NCI-H748 (cell line): ENCODE data around the gene FBXW4.

Experiments
- DNase-seq: peaks from one replicate; lab custom pipeline; 2025; ENCODE audit not compliant: unreplicated experiment; lab: John Stamatoyannopoulos, UW

The FBXW4 gene

GRCh38 chr10:101587725-101588653 is 107.0 kb downstream of the FBXW4 start, which contains the start of the genes DPCD and POLL:
Gene DPCD (plus strand): TSS chr10:101588321. CDS start chr10:101588337, 16 bp downstream.
Gene POLL (minus strand): TSS chr10:101588257. CDS start chr10:101587360, 897 bp downstream.
- DNase-seq, result peak; percentile 94

DNA sequence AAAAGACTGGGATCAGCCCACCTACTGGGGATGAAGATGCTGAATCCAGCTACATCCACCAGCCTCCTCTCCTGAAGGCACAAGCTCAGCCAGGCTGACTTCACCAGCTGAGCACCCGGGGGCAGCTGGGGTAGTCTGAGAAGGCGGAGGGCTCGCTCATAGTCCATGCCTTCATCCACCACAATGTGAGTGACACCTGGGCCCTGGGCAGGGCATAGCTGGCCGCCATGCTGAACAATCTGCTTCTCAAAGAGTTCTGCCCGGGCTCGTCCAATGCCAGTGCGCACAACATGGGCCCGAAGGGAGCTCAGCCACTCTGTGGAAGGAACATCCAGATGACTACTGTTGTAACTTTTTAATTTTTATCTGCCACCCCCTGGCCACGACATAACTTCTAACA is 109.1 kb downstream of the FBXW4 start:
- no peak for DNase-seq

DNA sequence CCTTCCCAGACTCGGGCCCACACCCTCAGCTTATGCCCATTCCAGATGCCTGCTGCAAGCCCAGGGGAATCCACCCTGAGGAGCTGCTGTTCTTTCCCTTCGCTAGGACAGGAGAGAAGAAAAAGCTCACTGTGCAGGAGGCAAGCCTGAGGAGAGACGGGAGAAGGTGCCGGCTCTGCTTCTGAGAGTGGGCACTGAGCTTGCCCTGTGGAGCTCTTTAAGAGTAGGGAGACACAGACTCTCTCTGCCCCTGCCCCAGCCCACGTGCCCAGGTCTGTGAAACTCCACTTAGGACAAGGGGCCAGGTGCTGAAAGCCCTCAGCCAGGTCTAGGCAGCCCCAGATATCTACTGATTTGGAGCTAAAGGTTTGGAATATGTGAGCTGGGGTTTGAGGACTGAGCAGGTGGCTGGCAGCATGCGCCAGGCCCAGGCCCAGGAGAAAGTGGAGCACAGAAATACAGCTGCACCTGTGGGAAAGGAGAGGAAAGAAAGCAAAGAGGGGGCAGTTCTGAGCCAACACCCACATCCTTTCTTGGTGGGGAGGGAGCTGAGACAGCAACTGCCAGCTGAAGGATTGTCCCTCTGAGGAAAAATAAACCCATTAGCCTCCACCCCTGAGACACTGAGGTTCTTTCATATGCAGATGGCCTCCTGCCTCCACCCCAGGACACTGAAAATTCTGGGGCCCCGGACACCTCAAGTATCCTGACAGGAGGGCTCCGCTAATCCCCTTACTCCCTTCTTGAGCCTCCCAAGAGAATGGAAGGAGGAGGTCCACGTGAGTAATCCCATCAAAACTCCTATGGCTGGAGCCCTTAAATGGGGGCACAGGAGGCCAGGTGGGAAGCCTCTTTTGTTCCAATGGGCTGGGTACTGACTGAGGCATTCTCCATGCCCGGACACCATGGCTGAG is 114.2 kb downstream of the FBXW4 start:
- no peak for DNase-seq

- no peak for DNase-seq
These were observed 115.5 kb downstream of the FBXW4 start for GRCh38 chr10:101579516-101579870.

DNA sequence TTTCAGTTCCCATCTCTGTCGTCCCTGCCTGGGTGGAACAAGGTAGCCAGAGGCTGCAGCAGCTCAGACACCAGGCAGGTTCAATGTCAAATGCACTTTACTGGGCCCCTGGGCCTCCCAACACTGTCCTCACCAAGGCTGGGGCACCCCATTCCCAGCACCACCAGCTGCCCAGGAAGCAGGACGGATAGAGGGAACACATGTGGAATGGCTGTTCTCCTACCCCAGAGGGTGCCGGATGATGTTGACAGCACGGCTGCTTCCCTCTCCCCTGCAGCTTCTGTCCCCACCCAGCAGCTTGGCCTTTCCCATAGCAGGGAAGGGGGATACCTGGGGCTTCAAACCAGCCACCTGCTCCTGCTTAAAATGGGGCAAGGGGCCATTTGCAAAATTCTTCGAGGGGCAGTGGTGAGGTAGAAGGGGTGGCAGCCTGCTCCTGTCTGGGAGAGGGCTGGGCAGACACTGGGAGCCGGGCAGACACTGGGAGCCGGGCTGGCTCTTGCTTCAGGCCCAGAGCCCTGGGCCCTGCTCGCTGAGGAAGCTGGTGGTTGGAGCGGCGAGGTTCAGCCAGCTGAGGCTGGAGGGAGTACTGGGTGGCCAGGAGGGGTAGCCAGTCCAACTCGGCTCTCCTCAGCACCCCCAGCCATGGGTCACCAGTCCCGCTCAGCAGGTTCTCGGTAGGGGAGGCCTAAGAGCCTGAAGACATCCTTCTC is 116.0 kb downstream of the FBXW4 start:
- no peak for DNase-seq

- no peak for DNase-seq
These were observed 116.8 kb downstream of the FBXW4 start for GRCh38 chr10:101578192-101578591.

DNA sequence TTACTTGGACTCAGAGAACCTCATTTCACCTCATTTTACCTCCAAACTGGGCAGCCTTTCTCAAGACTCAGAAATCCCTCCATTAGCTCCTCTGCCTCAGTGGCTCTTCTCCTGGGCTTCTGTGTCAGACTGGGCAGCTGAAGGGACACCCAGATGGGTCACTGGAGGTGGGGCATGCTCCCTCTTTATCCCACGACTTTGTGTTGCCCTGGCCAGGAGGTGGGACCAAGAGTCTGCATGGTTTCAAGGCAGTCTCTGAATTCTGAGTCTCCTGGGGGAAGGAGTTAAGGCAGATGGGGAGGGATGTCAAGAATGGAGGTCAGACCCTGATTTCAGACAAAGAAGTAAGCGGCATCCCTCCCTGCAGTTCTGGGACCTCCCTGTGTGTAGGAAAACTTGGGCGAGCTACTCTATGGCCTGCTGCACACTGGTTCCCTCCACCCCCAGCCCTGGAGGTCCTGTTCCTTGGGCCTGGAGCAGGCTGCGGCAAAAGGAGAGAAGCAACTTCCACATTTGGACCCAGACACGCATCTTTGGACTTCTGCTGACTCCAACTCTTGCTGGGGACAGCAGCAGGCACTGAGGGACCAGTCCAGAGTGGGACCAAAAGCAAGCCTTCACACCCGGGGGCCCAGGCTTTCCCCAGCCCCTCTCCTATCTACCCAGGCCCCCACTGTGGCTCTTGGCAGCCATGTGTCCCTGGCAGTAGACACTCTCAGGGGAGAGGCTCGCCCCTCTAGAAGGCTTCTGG is 117.7 kb downstream of the FBXW4 start:
- no peak for DNase-seq

- peak; percentile 3 for DNase-seq
These were observed 118.6 kb downstream of the FBXW4 start for GRCh38 chr10:101576211-101576863.

DNA sequence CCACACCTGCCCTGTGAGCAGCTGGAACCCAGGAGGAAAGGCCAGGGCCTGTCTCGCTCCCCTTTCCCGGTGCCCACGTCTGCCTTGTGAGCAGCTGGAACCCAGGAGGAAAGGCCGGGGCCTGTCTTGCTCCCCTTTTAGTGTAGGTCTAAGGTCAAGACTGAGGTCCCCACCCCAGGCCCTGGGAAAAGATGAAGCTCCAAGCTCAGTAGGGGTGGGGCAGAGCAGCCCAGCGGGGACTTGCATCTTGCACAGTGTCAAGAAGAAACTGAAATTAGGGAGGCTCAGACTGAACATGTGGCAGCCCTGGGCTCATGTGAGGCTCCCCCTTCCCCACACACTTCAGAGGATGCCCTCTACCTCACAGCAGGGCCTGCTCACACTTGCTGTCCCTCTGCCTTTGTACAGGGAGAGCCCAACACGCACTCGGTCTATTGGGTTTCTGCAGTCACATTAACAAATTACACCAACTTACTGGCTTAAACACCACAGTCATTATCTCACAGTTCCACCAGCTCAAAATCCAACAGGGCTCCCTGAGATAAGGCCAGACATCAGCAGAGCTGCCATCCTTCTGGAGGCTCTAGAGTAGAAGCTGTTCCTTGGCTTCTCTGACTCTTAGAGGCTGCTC is 119.3 kb downstream of the FBXW4 start:
- DNase-seq, result no peak

DNA sequence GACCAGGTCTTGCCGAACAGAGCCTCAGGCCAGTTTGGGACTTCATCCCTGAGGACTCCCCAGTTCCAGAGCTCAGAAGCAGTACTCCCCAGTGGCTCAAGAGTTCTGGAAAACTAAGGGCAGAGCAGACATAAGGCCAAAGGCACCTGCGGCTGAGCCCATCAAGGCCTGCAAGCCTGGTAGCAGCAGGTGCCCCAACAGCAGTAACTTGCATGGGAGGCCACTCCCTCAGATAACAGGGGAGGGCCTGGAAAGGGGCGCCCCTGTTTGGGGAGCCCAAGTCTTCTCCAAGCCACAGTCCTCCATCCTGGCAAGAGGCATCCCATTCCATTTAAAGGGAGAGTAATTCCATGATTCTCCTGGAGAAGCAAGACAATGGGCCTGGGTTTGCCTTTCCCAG is 119.9 kb downstream of the FBXW4 start:
- no peak for DNase-seq

GRCh38 chr10:101573885-101574753 is 120.9 kb downstream of the FBXW4 start:
- DNase-seq, result no peak

- DNase-seq, result no peak
These were observed 122.2 kb downstream of the FBXW4 start for GRCh38 chr10:101572785-101573184.

DNA sequence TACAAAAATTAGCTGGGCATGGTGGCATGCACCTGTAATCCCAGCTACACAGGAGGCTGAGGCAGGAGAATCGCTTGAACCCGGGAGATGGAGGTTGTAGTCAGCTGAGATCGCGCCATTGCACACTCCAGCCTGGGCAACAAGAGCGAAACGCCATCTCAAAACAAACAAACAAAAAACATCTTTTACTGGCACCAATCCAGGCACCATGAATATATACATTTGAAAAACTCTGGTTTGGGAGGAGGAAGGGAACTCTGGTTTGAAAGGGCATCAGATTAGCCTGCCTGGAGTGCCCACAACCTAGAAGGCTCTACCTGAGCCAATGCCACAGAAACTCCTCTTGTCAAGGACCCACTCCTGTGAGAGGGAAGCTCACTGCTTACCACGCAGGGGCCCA is 122.8 kb downstream of the FBXW4 start:
- no peak for DNase-seq

GRCh38 chr10:101571271-101571925 is 123.6 kb downstream of the FBXW4 start:
- DNase-seq, result no peak

DNA sequence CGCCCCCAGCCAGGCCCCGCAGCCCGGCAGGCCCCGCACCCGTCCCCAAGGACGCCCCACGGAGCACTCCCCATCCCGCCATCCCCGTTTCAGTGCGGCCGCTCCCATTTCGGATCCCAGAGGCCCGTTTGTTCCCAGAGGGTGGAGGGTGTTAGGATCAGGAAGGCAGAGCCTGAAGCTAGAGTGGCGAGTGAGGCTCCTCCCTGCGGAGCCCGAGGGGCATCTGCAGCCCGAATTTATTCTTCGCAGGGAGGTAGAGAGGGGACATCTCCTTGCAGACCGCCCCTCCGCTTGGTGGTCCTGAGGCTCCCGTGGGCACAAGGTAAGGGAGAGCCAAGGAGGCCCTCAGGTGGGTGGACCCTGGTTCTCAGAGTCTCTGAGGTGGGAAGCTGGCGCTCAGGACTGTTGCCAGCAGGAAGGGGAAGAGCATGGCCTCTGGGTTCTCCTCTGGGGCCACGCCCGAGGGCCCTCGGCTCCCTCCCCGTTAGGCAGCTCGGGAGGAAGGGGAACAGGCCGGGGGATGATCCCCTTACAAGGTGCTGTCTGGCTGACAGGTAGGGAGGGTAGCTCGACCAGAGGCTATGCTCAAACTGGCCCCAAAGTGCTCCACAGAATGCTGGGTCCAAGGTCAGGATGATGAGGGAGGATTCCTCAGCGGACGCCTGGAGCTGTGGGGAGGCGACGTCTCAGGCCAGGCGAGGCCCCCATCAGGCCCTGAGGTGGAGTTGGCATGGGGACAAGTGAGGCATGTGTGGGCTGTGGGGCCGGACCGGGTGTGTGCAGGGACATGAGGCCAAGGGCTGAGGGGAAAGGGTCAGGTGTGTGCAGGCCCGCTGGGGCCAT is 124.3 kb downstream of the FBXW4 start:
- DNase-seq, result peak; percentile 36

DNA sequence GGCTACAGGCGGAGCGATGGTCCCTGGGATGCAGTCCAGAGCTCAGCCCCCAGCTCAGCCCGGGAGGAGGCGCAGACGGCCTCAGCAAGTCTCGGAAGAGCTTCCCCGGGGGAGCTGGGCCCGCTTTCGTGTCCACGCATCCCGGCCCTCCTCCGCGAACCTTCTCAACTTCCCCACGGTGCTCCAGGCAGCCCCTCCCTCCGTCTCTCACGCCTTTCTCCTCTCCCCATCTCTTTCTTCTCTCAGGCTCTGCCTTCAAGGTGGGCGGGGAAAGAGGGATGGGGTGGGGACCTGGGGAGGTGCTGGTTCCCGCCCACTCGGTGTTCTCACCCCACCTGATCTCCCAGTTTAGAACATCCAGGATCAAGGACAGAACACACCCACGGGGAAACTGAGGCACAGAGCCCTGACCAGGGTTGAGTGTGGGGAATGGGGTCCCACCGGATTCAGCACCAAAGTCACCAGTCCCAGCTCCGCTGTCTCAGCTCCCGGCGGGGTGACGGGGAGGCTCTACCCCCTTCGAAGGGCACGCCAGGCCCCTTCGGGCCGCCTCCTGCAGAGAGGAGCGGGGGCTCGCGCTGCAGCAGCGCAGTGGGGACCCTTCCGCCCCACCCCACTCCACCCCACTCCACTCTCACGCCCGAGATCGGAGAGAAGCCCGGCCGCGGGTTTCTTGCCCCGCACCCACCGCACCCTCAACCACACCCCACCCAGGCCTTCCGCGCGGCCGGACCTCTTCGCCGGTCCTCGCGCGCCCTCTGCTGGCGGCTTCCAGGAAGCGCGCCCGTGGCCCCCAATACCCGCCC is 125.1 kb downstream of the FBXW4 start:
- peak; percentile 70 for DNase-seq
